Esophagus muscularis mucosa (tissue), 3 donors: ENCODE results near the gene TGFBR3.

Experiments used
- CTCF ChIP-seq, 3 experiments: fragments of 200-600 bp in 2 of 3; fragments of 450-650 bp in 1 of 3; sonication (generic) in 2 of 3; IDR thresholded peaks; one replicate each; pipeline ENCODE4 v1.5.1; 2017 to 2019; ENCODE audit warnings: antibody characterized with exemption in 3 of 3, mild to moderate bottlenecking in 2 of 3, moderate library complexity in 1 of 3
- POLR2A ChIP-seq: fragments of 450-650 bp; IDR thresholded peaks from one replicate; pipeline ENCODE4 v1.6.1; 2017; ENCODE audit warnings: antibody characterized with exemption, moderate library complexity, mild to moderate bottlenecking, low read depth
- POLR2AphosphoS5 ChIP-seq, 2 donors: sonication (generic); formaldehyde crosslinking; IDR thresholded peaks; one replicate each; pipeline ENCODE4 v1.6.1; 2017; ENCODE audit warnings: antibody characterized with exemption in 2 of 2

- TF ChIP-seq CTCF (IDR thresholded peaks at IDR 0.05) (no peak), POLR2AphosphoS5 (IDR thresholded peaks at IDR 0.05) (peak in 1 of 2 donors; percentile 20), POLR2A (no peak)
Observed at GRCh38 chr1:91679446-91679845, 206.5 kb downstream of the TGFBR3 start.
